Left ventricle myocardium superior (tissue), 1 donor: Measurements from ENCODE around the gene SLC35D1. TPM values are rescaled to one million over a fixed set of nuclear protein-coding genes. Genes with fewer than 3 reads are reported as not detected.
A peak's percentile ranks its signal among the peaks of the same experiment; 100 is the strongest.
"Not testable (repeated sequence)": the region's sequence is repeated elsewhere in the genome, so short reads cannot be mapped to it uniquely, and the experiment has no call there.

Experiments used
- ATAC-seq: fragments of 200-7000 bp; cut with Tn5 transposase; one replicate; pipeline ENCODE4 v1.9.1; 2020; ENCODE audit warnings: mild to moderate bottlenecking, moderate library complexity
- DNase-seq: peaks from one replicate; pipeline ENCODE4 v3.0.0-alpha.2; 2020
- intact Hi-C: fragments of 100-400 bp; cut with micrococcal nuclease; formaldehyde crosslinking; loops from one replicate; pipeline ENCODE4 v1.11.0; 2022
- total RNA-seq: library from RNA; stranded (reverse); fragmentation: NEBNext Ultra II Directional; extraction: Animal tissue kit (Norgen Biotek cat#: 25700); gene quantifications from one replicate; pipeline ENCODE4 v1.2.1, GENCODE V29; 2021
- donor health status: DM: no; HTN: yes; CAD: no; lungs with severe emphysema.

Gene SLC35D1
- total RNA-seq, 1 donor from 2014 or later, result 2.7 TPM

GRCh38 chr1:66999640-67000400 lies 54.1 kb downstream of the SLC35D1 start:
- ATAC-seq, result no peak
- no peak for DNase-seq
- intact Hi-C loops, result loop anchor here (10.0 kb wide), 1 partner anchor 45 kb away; no protein-coding TSS in a partner anchor

- DNase-seq (no peak), ATAC-seq (no peak)
- intact Hi-C loops, result loop anchor here (10.0 kb wide), 1 partner anchor 46 kb away; no protein-coding TSS in a partner anchor
Observed at GRCh38 chr1:66998972-66999371, 55.0 kb downstream of the SLC35D1 start.

- peak; percentile 73 for ATAC-seq
- intact Hi-C loops, result loop anchor here (1.0 to 10.0 kb wide), 2 partner anchors 49 to 153 kb away; no protein-coding TSS in a partner anchor
- peak; percentile 31 for DNase-seq
Observed at GRCh38 chr1:66996018-66996682, 57.8 kb downstream of the SLC35D1 start.

GRCh38 chr1:66993076-66993475 lies 60.9 kb downstream of the SLC35D1 start:
- DNase-seq (no peak), ATAC-seq (no peak)
- intact Hi-C loops, result loop anchor here (10.0 kb wide), 1 partner anchor 52 kb away; no protein-coding TSS in a partner anchor

GRCh38 chr1:66985835-66986234 lies 68.1 kb downstream of the SLC35D1 start:
- DNase-seq (no peak), ATAC-seq (no peak)
- intact Hi-C loops, result no loop called here

GRCh38 chr1:66984491-66984890 lies 69.5 kb downstream of the SLC35D1 start:
- no peak for DNase-seq
- ATAC-seq, result no peak
- intact Hi-C loops, result no loop called here

- ATAC-seq (no peak), DNase-seq (no peak)
- intact Hi-C loops, result no loop called here
Observed at GRCh38 chr1:66982561-66983260, 71.2 kb downstream of the SLC35D1 start.

- intact Hi-C loops, result no loop called here
- DNase-seq (no peak), ATAC-seq (peak; percentile 62)
Observed at GRCh38 chr1:66981679-66982078, 72.3 kb downstream of the SLC35D1 start.

GRCh38 chr1:66980745-66981367 lies 73.1 kb downstream of the SLC35D1 start:
- ATAC-seq (no peak), DNase-seq (no peak)
- intact Hi-C loops, result no loop called here

GRCh38 chr1:66979621-66980020 lies 74.3 kb downstream of the SLC35D1 start:
- intact Hi-C loops, ATAC-seq, DNase-seq: not testable (repeated sequence)

GRCh38 chr1:66978201-66978600 lies 75.7 kb downstream of the SLC35D1 start:
- intact Hi-C loops, result no loop called here
- ATAC-seq (no peak), DNase-seq (no peak)

GRCh38 chr1:66968574-66968973 lies 85.4 kb downstream of the SLC35D1 start:
- ATAC-seq (no peak), DNase-seq (no peak)
- intact Hi-C loops, result no loop called here

- DNase-seq, intact Hi-C loops, ATAC-seq: not testable (repeated sequence)
Observed at GRCh38 chr1:66966188-66966873, 87.6 kb downstream of the SLC35D1 start.

- intact Hi-C loops, result no loop called here
- ATAC-seq (no peak), DNase-seq (no peak)
Observed at GRCh38 chr1:66957938-66958337, 96.0 kb downstream of the SLC35D1 start.

- intact Hi-C loops, result no loop called here
- ATAC-seq (no peak), DNase-seq (no peak)
Observed at GRCh38 chr1:66954208-66954607, 99.7 kb downstream of the SLC35D1 start.

- intact Hi-C loops, result no loop called here
- no peak for DNase-seq
Observed at GRCh38 chr1:66951513-66951912, 102.4 kb downstream of the SLC35D1 start.

More at GRCh38 chr1:66951513-66951912, 102.4 kb downstream of the SLC35D1 start:
- ATAC-seq, result no peak
